ENCODE results near the gene CHD2.

DNA sequence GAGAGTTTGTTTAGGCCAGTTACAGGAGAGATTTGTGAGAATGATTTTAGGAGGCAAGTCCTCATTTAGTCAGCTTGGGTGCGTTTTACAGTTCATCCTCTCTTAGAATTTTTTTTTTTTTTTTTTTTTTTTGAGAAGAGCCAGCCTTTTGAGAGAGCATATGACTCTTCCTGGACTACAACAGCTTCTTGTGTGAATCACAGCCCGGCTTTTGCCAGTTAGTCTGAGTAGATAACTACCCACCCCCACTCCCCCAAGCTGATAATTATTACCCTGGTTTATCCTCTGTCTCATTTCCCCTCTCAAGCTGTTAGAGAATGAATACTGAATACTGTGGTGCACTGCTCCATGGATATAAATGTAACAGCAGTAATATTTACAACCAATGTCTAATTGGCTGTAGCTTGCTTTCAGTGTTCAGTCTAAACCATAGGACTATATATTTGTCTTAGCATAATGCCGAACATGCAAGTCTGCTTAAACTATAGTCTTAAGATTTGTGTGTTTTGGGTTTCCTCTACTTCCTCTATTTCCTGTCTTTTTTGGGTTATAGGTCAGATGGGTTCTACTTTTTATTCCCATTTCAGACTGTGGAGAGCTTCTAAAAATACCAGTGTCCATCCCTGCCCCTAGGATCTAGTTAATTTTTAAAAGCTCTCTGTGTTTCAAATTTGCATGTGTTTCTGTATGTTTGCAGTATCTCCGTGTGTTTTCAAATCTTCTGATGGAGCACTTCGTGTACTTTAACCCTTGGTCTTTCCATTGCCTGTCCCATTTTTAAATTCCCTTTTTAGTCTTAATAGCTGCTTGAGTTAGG is 8.0 kb downstream of the CHD2 start:
- TF ChIP-seq, protein P1, sequence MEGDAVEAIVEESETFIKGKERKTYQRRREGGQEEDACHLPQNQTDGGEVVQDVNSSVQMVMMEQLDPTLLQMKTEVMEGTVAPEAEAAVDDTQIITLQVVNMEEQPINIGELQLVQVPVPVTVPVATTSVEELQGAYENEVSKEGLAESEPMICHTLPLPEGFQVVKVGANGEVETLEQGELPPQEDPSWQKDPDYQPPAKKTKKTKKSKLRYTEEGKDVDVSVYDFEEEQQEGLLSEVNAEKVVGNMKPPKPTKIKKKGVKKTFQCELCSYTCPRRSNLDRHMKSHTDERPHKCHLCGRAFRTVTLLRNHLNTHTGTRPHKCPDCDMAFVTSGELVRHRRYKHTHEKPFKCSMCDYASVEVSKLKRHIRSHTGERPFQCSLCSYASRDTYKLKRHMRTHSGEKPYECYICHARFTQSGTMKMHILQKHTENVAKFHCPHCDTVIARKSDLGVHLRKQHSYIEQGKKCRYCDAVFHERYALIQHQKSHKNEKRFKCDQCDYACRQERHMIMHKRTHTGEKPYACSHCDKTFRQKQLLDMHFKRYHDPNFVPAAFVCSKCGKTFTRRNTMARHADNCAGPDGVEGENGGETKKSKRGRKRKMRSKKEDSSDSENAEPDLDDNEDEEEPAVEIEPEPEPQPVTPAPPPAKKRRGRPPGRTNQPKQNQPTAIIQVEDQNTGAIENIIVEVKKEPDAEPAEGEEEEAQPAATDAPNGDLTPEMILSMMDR (IDR thresholded peaks at IDR 0.05) = no peak
- no peak for TF ChIP-seq POLR2A (IDR thresholded peaks at IDR 0.05)

Measured in upper lobe of left lung (tissue), 4 donors.